GM12865 (cell line): ENCODE measurements around the gene SCAP.
A peak's percentile ranks its signal among the peaks of the same experiment; 100 is the strongest.

ENCODE experiments used
- DNase-seq: peaks from one replicate; pipeline ENCODE4 v3.0.0; 2010; ENCODE audit warnings: low read depth
- H3K4me3 ChIP-seq: 2 replicates; pipeline ENCODE4 v1.5.1; 2011; ENCODE audit warnings: mild to moderate bottlenecking, low read depth, low read length, control low read depth
- CTCF ChIP-seq: IDR thresholded peaks from 2 replicates; pipeline ENCODE4 v1.5.1; 2011; ENCODE audit warnings: low read length, control low read depth, low read depth, inconsistent platforms; ENCODE audit not compliant: insufficient read depth; ENCODE audit errors: missing control alignments

Gene SCAP

GRCh38 chr3:47475570-47476329 lies at the start of gene SCAP:
TSS of gene SCAP (minus strand) at chr3:47475941. CDS start at chr3:47442993, 32,948 bp downstream.
- H3K4me3 ChIP-seq = peak within 1 kb of the TSS; percentile 88
- DNase-seq = peak; percentile 95
- TF ChIP-seq CTCF = peak; percentile 87

- no peak for DNase-seq
Measured at GRCh38 chr3:47523310-47524073, 47.8 kb upstream of the SCAP start.

GRCh38 chr3:47522082-47522987 lies 46.6 kb upstream of the SCAP start:
- DNase-seq = peak; percentile 94
- H3K4me3 ChIP-seq = no peak overlapping the region
- TF ChIP-seq CTCF = peak; percentile 89

More at GRCh38 chr3:47523310-47524073, 47.8 kb upstream of the SCAP start:
- TF ChIP-seq CTCF = no peak
- no peak overlapping the region for H3K4me3 ChIP-seq

GRCh38 chr3:47520756-47521155 lies 45.0 kb upstream of the SCAP start:
- DNase-seq = no peak
- no peak overlapping the region for H3K4me3 ChIP-seq
- no peak for TF ChIP-seq CTCF

- TF ChIP-seq CTCF = no peak
- no peak for DNase-seq
- no peak overlapping the region for H3K4me3 ChIP-seq
Measured at GRCh38 chr3:47517937-47518336, 42.2 kb upstream of the SCAP start.

- TF ChIP-seq CTCF = no peak
- no peak for DNase-seq
- no peak overlapping the region for H3K4me3 ChIP-seq
Measured at GRCh38 chr3:47515864-47516319, 40.2 kb upstream of the SCAP start.
